ENCODE measurements around the gene NTN4.

Gene NTN4

GRCh38 chr12:95641299-95641952, 149.1 kb downstream of the NTN4 start:
- Histone ChIP-seq H3K9me3 (ENCODE audit: low read length) (no peaks in the 10 kb centered on the region), H4K20me1 (ENCODE audit: insufficient read depth, low read length) (no peaks in the 10 kb centered on the region), H3K4me2 (ENCODE audit: low read length) (no peak overlapping the region), H3K4me3 (ENCODE audit: low read depth, low read length, poor library complexity, severe bottlenecking) (no peak overlapping the region), H3K9me2 (ENCODE audit: low read depth, low read length) (no peaks in the 10 kb centered on the region), H3K27me3 (ENCODE audit: insufficient read depth, low read length) (no peaks in the 10 kb centered on the region), H3K36me3 (ENCODE audit: insufficient read depth, low read length) (no peaks in the 10 kb centered on the region), H3K79me2 (ENCODE audit: insufficient read depth, low read length) (no peaks in the 10 kb centered on the region), H3K9ac (ENCODE audit: low read length) (no peak overlapping the region), H3K27ac (ENCODE audit: low read depth, low read length, poor library complexity, severe bottlenecking) (no peak overlapping the region), H2AFZ (ENCODE audit: low read length) (no peak overlapping the region), H3K4me1 (ENCODE audit: insufficient read depth, low read length, severe bottlenecking) (no peaks in the 10 kb centered on the region), H3F3A (ENCODE audit: insufficient read depth, low read length) (no peaks in the 10 kb centered on the region)
- TF ChIP-seq CTCF (IDR thresholded peaks at IDR 0.05; ENCODE audit: low read length) (no peak), EZH2 (IDR thresholded peaks at IDR 0.05; ENCODE audit: borderline replicate concordance, low read length) (no peak)

GRCh38 chr12:95640516-95640915, 150.0 kb downstream of the NTN4 start:
- H3K9ac ChIP-seq (ENCODE audit: low read length): no peak overlapping the region
- no peak overlapping the region for H3K4me3 ChIP-seq (ENCODE audit: low read depth, low read length, poor library complexity, severe bottlenecking)
- H3K27ac ChIP-seq (ENCODE audit: low read depth, low read length, poor library complexity, severe bottlenecking): no peak overlapping the region
- no peaks in the 10 kb centered on the region for H3K36me3 ChIP-seq (ENCODE audit: insufficient read depth, low read length)
- no peaks in the 10 kb centered on the region for H3K9me3 ChIP-seq (ENCODE audit: low read length)
- no peaks in the 10 kb centered on the region for H3F3A ChIP-seq (ENCODE audit: insufficient read depth, low read length)
- no peaks in the 10 kb centered on the region for H4K20me1 ChIP-seq (ENCODE audit: insufficient read depth, low read length)
- H3K27me3 ChIP-seq (ENCODE audit: insufficient read depth, low read length): no peaks in the 10 kb centered on the region
- H2AFZ ChIP-seq (ENCODE audit: low read length): no peak overlapping the region
- no peaks in the 10 kb centered on the region for H3K79me2 ChIP-seq (ENCODE audit: insufficient read depth, low read length)
- no peaks in the 10 kb centered on the region for H3K9me2 ChIP-seq (ENCODE audit: low read depth, low read length)
- TF ChIP-seq CTCF (IDR thresholded peaks at IDR 0.05; ENCODE audit: low read length) (no peak), EZH2 (IDR thresholded peaks at IDR 0.05; ENCODE audit: borderline replicate concordance, low read length) (no peak)
- no peaks in the 10 kb centered on the region for H3K4me1 ChIP-seq (ENCODE audit: insufficient read depth, low read length, severe bottlenecking)
- no peak overlapping the region for H3K4me2 ChIP-seq (ENCODE audit: low read length)

GRCh38 chr12:95637471-95638155, 153.0 kb downstream of the NTN4 start:
- H3K4me1 ChIP-seq (ENCODE audit: insufficient read depth, low read length, severe bottlenecking): no peaks in the 10 kb centered on the region
- TF ChIP-seq EZH2 (IDR thresholded peaks at IDR 0.05; ENCODE audit: borderline replicate concordance, low read length) (no peak), CTCF (IDR thresholded peaks at IDR 0.05; ENCODE audit: low read length) (no peak)
- no peak overlapping the region for H2AFZ ChIP-seq (ENCODE audit: low read length)
- H3K9me3 ChIP-seq (ENCODE audit: low read length): no peaks in the 10 kb centered on the region
- no peaks in the 10 kb centered on the region for H4K20me1 ChIP-seq (ENCODE audit: insufficient read depth, low read length)
- H3F3A ChIP-seq (ENCODE audit: insufficient read depth, low read length): no peaks in the 10 kb centered on the region
- no peak overlapping the region for H3K4me3 ChIP-seq (ENCODE audit: low read depth, low read length, poor library complexity, severe bottlenecking)
- no peaks in the 10 kb centered on the region for H3K36me3 ChIP-seq (ENCODE audit: insufficient read depth, low read length)
- H3K79me2 ChIP-seq (ENCODE audit: insufficient read depth, low read length): no peaks in the 10 kb centered on the region
- no peaks in the 10 kb centered on the region for H3K9me2 ChIP-seq (ENCODE audit: low read depth, low read length)
- no peak overlapping the region for H3K4me2 ChIP-seq (ENCODE audit: low read length)
- H3K27me3 ChIP-seq (ENCODE audit: insufficient read depth, low read length): no peaks in the 10 kb centered on the region
- no peak overlapping the region for H3K9ac ChIP-seq (ENCODE audit: low read length)
- no peak overlapping the region for H3K27ac ChIP-seq (ENCODE audit: low read depth, low read length, poor library complexity, severe bottlenecking)

Measured in OCI-LY1 (cell line).